Esophagus squamous epithelium (tissue), 4 donors: ENCODE data around the gene MGMT.

Source experiments
- POLR2A ChIP-seq, 4 donors: fragments of 450-650 bp; IDR thresholded peaks; one replicate each; pipeline ENCODE4 v1.6.1; 2017; ENCODE audit warnings: antibody characterized with exemption in 4 of 4, mild to moderate bottlenecking in 4 of 4, moderate library complexity in 3 of 4
- TF ChIP-seq, protein P1 (sequence below), 6 experiments: fragments of 450-650 bp in 4 of 6; fragments of 200-600 bp in 2 of 6; sonication (generic) in 2 of 6; IDR thresholded peaks; one replicate each; pipeline ENCODE4 v1.5.1; 2016 to 2019; ENCODE audit warnings: antibody characterized with exemption in 6 of 6, mild to moderate bottlenecking in 4 of 6, moderate library complexity in 4 of 6

DNA sequence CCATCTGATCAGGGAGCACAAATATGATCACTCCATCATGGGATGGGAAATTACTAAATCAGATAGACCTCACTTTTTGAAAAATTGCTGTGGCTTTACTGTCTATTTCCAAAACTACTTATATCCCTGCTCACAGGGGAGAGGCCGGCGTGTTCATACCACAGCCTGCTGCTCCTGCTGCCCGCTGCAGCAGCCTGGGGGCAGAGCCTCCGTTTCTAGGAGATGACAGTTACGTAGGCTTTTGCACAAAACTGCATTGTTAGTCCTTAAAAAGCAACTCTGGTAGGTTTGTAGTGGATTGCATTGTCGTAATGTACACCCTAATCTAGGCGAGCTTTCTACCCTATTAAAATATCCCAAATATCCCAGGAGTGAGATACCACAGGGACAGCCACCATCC, 293.4 kb downstream of the MGMT start:
- TF ChIP-seq, protein P1, sequence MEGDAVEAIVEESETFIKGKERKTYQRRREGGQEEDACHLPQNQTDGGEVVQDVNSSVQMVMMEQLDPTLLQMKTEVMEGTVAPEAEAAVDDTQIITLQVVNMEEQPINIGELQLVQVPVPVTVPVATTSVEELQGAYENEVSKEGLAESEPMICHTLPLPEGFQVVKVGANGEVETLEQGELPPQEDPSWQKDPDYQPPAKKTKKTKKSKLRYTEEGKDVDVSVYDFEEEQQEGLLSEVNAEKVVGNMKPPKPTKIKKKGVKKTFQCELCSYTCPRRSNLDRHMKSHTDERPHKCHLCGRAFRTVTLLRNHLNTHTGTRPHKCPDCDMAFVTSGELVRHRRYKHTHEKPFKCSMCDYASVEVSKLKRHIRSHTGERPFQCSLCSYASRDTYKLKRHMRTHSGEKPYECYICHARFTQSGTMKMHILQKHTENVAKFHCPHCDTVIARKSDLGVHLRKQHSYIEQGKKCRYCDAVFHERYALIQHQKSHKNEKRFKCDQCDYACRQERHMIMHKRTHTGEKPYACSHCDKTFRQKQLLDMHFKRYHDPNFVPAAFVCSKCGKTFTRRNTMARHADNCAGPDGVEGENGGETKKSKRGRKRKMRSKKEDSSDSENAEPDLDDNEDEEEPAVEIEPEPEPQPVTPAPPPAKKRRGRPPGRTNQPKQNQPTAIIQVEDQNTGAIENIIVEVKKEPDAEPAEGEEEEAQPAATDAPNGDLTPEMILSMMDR (IDR thresholded peaks at IDR 0.05): no peak
- TF ChIP-seq POLR2A (IDR thresholded peaks at IDR 0.05): no peak
